GM18502 (cell line): Measurements from ENCODE around the gene CEP128.

Experiments used
- ATAC-seq: cut with Tn5 transposase; IDR thresholded peaks from one replicate; pipeline ENCODE4 v1.9.1; 2021; ENCODE audit warnings: mild to moderate bottlenecking; ENCODE audit not compliant: unreplicated experiment, poor library complexity

Gene CEP128

GRCh38 chr14:80567905-80568536, 373.5 kb downstream of the CEP128 start:
- ATAC-seq = no peak

GRCh38 chr14:80565001-80565400, 376.5 kb downstream of the CEP128 start:
- ATAC-seq = no peak

GRCh38 chr14:80564051-80564450, 377.5 kb downstream of the CEP128 start:
- ATAC-seq = no peak

GRCh38 chr14:80560800-80561657, 380.5 kb downstream of the CEP128 start:
- peak; percentile 83 for ATAC-seq

- ATAC-seq = no peak
Measured at GRCh38 chr14:80554139-80554538, 387.4 kb downstream of the CEP128 start.

- no peak for ATAC-seq
Measured at GRCh38 chr14:80549141-80549540, 392.4 kb downstream of the CEP128 start.

- ATAC-seq = no peak
Measured at GRCh38 chr14:80545935-80546854, 395.3 kb downstream of the CEP128 start.

- no peak for ATAC-seq
Measured at GRCh38 chr14:80544366-80544765, 397.2 kb downstream of the CEP128 start.

- no peak for ATAC-seq
Measured at GRCh38 chr14:80543211-80543610, 398.3 kb downstream of the CEP128 start.

GRCh38 chr14:80538633-80539375, 402.7 kb downstream of the CEP128 start:
- no peak for ATAC-seq

- ATAC-seq = no peak
Measured at GRCh38 chr14:80537626-80538025, 403.9 kb downstream of the CEP128 start.

GRCh38 chr14:80536456-80536855, 405.1 kb downstream of the CEP128 start:
- no peak for ATAC-seq

GRCh38 chr14:80535171-80535570, 406.4 kb downstream of the CEP128 start:
- no peak for ATAC-seq

GRCh38 chr14:80523518-80524117, 417.9 kb downstream of the CEP128 start:
- no peak for ATAC-seq

- ATAC-seq = no peak
Measured at GRCh38 chr14:80522936-80523335, 418.6 kb downstream of the CEP128 start.

GRCh38 chr14:80522411-80522810, 419.1 kb downstream of the CEP128 start:
- no peak for ATAC-seq

GRCh38 chr14:80521456-80521855, 420.1 kb downstream of the CEP128 start:
- no peak for ATAC-seq

- ATAC-seq = no peak
Measured at GRCh38 chr14:80519002-80519401, 422.5 kb downstream of the CEP128 start.

GRCh38 chr14:80518173-80518572, 423.4 kb downstream of the CEP128 start:
- no peak for ATAC-seq
